GM21717 (cell line): Measurements from ENCODE around the gene BAIAP2L2.

Experiments used
- ATAC-seq: cut with Tn5 transposase; IDR thresholded peaks from one replicate; pipeline ENCODE4 v1.9.1; 2021; ENCODE audit warnings: mild to moderate bottlenecking, moderate library complexity; ENCODE audit not compliant: unreplicated experiment

BAIAP2L2 gene

GRCh38 chr22:38108561-38109319 lies 1.7 kb downstream of the BAIAP2L2 start:
- no peak for ATAC-seq

GRCh38 chr22:38107692-38108515 lies 2.6 kb downstream of the BAIAP2L2 start:
- ATAC-seq = no peak

- no peak for ATAC-seq
These were observed 3.5 kb downstream of the BAIAP2L2 start for GRCh38 chr22:38106814-38107578.

- no peak for ATAC-seq
These were observed 6.4 kb downstream of the BAIAP2L2 start for GRCh38 chr22:38104084-38104483.

- no peak for ATAC-seq
These were observed 6.8 kb downstream of the BAIAP2L2 start for GRCh38 chr22:38103641-38104040.

GRCh38 chr22:38098410-38099249 lies 11.9 kb downstream of the BAIAP2L2 start:
- ATAC-seq = no peak

- ATAC-seq = no peak
These were observed 12.7 kb downstream of the BAIAP2L2 start for GRCh38 chr22:38097557-38098409.

GRCh38 chr22:38097058-38097457 lies 13.4 kb downstream of the BAIAP2L2 start:
- no peak for ATAC-seq

GRCh38 chr22:38089474-38089851 lies 21.0 kb downstream of the BAIAP2L2 start:
- ATAC-seq = no peak

GRCh38 chr22:38088629-38089473 lies 21.6 kb downstream of the BAIAP2L2 start:
- no peak for ATAC-seq

- ATAC-seq = no peak
These were observed 22.6 kb downstream of the BAIAP2L2 start for GRCh38 chr22:38087855-38088254.

- ATAC-seq = no peak
These were observed 23.5 kb downstream of the BAIAP2L2 start for GRCh38 chr22:38086942-38087341.

GRCh38 chr22:38086001-38086845 lies 24.3 kb downstream of the BAIAP2L2 start:
- ATAC-seq = no peak

GRCh38 chr22:38085501-38085900 lies 25.0 kb downstream of the BAIAP2L2 start:
- ATAC-seq = no peak

GRCh38 chr22:38085056-38085455 lies 25.4 kb downstream of the BAIAP2L2 start:
- ATAC-seq = no peak

- ATAC-seq = no peak
These were observed 26.4 kb downstream of the BAIAP2L2 start, which contains the start of gene SLC16A8 for GRCh38 chr22:38083931-38084631. Gene SLC16A8, minus strand, starts transcription at chr22:38084184. Its CDS starts 1,311 bp downstream, at chr22:38082873.
